CD4-positive, alpha-beta T cell treated with Interferon gamma for 1 hour (primary cell): ENCODE data around the gene IL11RA.
"Not testable (repeated sequence)": the region's sequence is repeated elsewhere in the genome, so short reads cannot be mapped to it uniquely, and the experiment has no call there.

ENCODE experiments used
- DNase-seq: peaks from one replicate; pipeline ENCODE4 v3.0.0-alpha.2; 2020

Gene IL11RA

DNA sequence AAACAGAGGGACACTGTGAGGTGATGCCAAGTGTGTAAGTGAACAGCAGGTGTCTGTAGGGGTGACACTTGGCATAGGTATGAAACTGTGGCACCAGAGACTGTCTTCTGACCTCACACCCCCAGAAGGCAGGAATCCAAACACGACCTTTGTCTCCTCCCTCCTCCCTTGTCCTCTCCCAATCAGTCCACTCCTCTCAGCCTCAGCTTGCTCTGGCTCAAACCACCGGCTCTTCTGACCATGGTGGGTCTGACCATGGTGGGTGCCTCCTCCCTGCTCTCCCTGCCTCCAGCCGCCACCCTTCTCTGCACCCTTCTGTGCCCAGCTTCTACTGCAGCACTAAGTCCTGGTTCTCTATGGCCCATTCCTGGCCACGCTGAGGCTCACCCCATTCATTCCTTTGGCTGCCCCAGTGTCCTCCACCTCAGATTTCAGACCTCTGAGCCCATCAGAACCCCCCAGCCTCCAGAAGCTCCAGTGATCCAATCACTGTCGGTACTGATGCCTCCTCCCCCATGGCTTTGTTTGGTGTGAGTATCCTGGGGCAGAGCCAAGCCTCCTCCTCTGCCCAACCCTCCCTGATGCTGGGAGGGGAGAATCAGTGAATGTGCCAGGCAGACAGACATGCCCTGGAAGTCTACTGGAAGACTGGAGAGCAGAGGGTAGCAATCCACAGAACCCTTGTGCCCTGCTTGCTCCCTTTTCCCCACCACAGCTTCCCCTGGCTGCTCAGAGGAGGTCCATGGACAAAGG is 21.4 kb upstream of the IL11RA start:
- no peak for DNase-seq

DNA sequence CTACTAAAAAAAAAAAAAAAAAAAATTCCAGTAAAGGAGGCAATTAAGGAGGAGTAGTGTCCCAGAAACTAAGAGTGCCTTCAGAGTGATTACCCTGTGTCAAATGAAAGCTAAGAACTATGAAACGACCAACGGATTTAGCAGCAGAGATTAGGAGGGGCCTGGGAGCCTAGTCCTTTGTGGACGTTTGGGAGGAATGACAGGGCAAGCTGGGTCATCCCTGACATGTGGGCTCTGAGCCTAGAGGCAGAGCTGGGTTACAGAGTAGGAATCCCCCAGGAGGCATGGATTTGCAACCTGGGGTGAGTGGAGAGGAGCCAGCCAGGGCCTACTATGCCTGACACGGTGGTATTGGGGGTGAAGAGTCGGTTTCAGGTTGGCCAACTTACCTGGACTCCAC is 18.8 kb upstream of the IL11RA start:
- no peak for DNase-seq

DNA sequence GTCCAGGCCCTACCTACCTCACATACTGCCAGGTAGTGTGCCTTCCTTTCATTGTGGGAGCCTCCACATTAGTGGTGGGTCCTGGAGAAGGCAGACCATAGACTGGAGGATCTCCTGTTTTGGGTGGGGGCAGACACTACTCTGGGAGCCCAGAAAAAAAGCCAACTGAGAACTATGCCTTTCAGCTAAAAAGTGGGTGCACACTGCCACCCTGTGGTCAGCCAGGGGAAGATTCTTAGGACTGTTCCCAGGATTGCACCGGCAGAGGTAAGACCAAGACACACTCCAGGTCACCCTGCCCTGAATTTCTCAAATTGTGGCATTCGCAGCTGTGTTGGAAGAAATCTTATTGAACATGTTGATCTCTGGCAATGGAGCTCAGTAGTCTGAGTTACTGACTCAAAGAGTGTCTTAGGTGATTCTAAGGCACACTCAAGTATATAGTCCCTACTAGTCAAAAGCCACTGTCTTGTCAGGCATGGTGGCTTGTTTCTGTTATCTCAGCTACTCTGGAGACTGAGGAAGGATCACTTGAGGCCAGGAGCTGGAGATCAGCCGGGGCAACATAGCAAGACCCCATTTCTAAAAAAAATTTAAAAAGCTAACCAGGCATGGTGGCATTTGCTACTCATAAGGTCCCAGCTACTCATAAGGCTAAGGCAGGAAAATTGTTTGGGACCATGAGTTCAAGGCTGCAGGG is 18.0 kb upstream of the IL11RA start:
- peak; percentile 74 for DNase-seq

DNA sequence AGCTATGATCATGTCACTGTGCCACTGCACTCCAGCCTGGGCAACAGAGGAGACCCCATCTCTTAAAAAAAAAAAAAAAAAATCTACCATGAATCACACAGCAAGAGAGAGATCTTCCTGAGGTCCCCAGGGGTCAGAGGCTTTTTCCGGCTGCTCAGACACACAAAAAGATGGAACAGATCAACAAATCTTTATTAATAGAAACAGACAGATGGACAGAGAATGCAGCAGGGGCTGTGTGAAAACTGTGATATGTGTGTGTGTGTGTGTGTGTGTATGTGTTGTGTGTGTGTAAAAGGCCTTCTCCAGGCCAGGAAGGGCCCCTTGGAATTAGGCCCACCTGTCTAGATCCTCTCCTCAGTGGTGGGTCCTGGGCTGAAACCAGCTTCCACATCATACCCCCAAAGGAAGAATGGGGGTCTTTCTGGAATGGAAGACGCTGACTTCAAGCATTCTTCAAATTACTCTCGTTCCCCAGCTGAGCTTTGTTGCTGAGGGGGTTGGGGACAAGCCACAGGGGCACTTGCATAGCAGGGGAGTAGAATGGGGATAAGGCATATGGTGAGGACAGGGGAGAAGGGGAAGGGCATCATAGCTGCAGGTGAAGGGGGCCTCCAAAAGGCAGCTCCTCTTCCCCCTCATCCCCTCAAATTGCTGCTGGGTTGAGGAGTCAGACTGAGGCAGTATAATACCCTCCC is 17.3 kb upstream of the IL11RA start:
- no peak for DNase-seq

DNA sequence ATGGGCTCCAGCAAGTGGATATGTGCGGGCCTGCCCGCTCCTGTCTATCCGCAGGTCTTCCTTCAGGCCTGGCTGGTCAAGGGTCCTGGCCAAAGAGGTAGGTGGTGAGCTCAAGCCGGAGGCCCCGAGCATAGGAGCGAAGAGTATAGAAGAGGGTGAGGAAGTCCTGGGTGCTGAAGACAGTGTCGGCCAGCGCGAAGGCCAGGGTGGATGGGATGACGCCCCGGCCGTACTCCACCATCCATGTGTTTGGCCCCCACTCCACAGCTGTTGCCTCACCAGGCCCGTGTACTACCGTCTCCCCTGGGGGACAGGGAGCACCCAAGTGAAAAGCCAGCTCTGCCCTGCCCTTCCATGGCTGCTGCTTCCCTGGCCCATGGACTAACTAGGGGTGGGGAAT is 16.4 kb upstream of the IL11RA start:
- no peak for DNase-seq

DNA sequence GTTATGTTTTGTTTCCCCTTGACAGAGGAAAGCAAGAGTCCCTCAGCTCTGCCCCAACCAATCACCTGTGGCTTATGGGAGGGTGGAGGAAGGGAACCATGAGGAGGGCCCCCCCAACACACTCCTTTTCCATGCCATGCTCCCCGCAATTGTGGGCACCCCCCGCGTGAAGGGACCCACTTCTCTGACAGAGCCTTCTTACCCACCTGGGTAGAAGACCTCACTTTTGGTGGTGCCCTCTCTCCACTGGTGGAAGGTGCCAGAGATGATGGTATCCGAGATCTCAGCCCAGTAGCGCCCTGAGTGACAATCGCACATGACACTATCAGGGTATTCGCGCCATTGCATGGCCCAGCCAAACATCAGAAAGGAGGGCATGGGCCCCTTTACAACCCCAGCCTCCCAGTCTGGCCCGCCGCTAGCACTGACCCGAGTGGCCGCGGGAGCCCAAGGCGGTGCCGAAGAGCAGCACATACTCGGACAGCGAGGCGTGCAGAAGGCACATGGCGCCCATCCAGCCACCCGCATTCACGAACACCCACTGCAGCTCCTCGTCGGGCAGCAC is 15.1 kb upstream of the IL11RA start:
- no peak for DNase-seq

DNA sequence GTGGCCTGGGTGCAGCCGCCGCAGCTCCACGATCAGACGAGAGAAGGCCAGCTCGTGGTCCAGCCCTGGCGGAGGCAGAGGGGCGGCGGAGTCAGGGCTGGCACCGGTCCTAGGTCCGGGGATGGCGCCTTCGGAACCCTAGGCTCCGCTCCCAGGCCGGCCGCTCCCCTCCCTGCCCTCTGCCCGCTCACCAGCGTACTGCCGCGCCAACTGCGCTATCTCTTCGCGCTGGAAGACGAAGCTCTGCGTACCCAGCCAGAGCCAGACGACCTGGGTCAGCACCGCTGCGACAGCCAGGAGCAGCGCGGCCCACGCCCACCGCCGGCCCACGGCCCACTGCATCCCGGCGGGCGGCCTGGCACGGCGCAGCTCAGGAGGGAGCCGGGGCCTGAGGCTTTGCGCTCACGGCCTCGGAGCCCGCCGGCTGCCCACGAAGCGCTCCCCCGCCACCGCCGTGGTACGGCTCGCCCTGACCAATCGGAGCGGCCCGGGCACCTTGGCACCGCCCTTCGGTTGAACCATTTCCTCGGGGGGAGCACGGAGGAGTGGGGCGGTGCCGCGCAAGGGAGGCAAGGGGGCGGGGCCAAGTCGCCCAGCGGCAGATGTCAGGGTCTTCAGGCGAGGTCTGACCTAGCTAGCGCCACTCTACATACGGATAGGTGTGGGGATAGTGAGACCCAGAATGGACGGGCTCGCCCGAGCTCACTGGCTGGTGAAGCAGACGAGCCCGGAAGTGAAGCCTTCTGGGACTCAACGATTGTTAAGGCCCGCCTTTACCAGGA is 14.4 kb upstream of the IL11RA start, which contains the start of gene SIGMAR1:
SIGMAR1 (minus strand) TSS at position 432 of the 782 bp plus-strand sequence; CDS start at position 342, 90 bp downstream.
- DNase-seq: peak; percentile 89

DNA sequence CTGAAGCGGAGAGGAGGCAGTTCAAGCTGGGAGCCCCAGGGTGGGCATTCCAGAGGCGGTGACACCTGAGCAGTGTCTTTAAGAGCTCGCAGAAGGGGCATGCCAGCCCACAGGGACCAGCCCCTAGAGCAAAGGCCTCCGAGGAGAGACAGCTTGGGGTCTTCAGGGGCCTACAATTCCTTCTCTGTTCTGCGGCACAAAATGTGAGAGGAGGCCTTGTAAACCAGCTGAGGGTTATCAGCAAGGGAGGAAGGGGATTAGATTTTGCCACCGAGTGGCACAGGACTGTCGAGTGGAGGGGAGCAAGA is 13.9 kb upstream of the IL11RA start:
- DNase-seq: no peak

DNA sequence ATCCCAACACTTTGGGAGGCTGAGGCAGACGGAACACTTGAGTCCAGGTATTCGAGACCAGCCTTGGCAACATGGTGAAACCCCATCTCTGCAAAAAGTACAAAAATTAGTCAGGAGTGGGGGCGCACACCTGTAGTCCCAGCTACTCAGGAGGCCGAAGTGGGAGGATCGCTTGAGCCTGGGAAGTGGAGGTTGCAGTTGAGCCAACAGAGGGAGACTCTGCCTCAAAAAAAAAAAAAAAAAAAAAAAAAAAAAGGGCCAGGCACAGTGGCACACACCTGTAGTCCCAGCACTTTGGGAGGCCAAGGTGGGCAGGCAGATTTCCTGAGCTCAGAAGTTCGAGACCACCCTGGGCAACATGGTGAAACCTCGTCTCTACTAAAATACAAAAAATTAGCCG is 12.7 kb upstream of the IL11RA start:
- not testable (repeated sequence) for DNase-seq

DNA sequence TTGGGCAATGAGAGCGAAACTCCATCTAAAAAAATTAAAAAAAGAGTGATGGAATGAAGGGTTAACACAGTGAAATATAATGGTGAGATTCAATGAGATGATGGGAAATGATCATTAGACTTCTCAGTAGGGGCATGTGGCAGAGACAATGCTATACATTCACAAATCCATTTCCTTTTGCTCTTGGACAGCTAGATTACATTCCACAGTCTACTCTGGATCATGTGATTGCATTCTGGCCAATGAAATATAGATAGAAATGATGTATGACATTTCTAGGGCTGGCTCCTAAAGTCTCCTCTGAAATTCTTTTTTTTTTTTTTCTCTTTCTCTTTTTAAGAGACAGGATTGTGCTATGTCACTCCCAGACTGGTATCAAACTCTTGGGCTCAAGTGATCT is 9.3 kb upstream of the IL11RA start:
- no peak for DNase-seq

DNA sequence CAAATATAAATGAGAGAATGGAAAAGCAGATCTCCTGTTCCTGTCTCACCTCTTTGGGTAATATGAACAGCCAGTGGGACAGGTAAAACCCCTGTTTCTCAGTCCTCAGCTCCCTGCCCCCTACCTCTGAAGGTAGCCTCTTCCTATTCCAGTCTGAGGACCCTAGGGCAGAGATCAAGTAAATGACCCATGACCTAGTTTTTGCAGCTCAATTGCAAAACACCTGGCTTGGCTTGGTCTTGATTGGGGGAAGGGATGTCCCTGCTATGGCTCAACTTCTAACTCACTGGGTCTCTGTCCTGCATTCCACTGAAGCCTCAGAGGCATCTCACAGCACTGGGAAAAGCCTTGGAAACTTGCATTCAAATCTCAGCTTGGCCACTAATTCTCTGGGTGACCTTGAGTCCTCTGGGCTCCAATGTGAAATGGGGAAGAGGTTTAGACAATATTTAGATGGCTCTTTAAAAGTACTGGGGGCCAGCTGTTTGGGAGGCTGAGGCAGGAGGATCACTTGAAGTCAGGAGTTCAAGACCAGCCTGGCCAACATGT is 7.1 kb upstream of the IL11RA start:
- DNase-seq: no peak

DNA sequence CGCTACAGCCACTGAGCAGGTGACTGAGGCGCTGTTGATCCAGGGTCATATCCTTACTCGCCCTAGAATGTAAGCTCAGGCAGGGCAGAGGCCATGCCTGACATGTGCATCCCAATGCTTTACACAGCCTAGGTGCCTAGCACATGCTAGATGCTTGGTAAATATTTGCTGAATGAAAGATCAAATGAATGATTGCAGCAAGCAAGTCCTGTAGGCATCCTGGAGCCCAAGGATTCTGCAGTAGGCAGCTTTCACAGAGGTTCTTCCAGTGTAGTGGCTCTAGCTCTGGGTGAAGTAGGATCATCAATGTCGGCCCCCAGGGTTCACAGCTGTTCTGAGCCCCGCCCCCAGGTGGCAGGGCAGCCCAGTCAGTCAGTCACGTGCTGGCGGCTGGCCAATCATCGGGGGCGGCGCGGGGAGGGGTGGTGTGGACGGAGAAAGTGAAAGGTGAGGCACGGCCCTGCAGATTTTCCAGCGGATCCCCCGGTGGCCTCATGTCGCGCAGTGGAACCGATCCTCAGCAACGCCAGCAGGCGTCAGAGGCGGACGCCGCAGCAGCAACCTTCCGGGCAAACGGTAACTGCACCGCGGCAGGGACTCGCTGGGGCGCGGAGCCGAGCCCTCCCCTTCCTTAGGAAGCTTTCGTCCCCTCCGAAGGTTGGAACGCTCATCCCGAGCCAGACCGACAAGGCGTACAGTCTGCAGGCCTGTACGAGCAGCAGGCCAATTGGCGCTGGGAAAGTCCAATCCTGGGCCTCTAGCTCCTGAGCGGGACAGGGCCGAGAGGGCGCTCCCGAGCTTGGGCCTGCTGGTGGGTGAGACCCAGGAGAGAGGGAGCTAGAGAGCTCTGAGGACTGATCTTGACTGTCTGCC is 5.5 kb upstream of the IL11RA start, which contains the start of gene GALT:
GALT (plus strand) TSS at position 465 of the 873 bp plus-strand sequence; CDS start at position 495, 30 bp downstream.
- peak; percentile 91 for DNase-seq

DNA sequence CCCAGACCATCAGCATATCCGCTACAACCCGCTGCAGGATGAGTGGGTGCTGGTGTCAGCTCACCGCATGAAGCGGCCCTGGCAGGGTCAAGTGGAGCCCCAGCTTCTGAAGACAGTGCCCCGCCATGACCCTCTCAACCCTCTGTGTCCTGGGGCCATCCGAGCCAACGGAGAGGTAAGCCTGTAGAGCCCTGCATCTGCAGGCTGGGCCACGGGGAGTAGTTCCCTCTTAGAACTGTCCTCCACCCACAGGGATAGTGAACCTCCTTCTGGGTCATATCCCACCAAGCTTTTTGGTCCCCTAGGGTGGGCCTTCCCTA is 4.9 kb upstream of the IL11RA start:
- DNase-seq: no peak

DNA sequence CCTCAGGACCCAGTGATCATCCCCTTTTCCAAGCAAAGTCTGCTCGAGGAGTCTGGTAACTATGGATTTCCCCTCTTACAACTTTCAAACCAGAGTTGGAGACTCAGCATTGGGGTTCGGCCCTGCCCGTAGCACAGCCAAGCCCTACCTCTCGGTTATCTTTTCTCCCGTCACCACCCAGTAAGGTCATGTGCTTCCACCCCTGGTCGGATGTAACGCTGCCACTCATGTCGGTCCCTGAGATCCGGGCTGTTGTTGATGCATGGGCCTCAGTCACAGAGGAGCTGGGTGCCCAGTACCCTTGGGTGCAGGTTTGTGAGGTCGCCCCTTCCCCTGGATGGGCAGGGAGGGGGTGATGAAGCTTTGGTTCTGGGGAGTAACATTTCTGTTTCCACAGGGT is 4.3 kb upstream of the IL11RA start:
- DNase-seq: no peak

DNA sequence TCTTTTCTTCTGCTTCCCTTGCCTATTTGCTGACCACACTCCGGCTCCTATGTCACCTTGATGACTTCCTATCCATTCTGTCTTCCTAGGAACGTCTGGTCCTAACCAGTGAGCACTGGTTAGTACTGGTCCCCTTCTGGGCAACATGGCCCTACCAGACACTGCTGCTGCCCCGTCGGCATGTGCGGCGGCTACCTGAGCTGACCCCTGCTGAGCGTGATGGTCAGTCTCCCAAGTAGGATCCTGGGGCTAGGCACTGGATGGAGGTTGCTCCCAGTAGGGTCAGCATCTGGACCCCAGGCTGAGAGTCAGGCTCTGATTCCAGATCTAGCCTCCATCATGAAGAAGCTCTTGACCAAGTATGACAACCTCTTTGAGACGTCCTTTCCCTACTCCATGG is 3.3 kb upstream of the IL11RA start:
- no peak for DNase-seq

DNA sequence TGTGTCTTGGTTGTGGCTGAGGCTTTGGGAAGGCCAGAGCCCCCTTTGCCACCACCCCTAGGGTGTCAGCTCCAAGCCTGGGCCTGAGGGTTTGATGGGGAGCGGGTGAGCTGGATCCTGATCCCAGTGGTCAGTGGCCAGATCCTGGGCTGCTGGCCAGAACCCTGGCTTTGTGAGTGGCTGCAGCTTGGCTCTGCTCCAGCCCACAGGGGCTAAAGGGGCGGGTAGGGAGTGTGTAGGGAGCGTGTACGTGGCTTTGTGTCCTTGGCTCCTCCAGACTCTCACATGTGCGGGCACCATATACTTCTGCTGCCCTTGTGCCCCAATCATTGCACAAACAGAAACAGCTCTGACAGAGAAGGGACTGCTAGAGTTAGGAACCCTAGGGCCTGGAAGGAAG is 1.2 kb upstream of the IL11RA start:
- DNase-seq: no peak

DNA sequence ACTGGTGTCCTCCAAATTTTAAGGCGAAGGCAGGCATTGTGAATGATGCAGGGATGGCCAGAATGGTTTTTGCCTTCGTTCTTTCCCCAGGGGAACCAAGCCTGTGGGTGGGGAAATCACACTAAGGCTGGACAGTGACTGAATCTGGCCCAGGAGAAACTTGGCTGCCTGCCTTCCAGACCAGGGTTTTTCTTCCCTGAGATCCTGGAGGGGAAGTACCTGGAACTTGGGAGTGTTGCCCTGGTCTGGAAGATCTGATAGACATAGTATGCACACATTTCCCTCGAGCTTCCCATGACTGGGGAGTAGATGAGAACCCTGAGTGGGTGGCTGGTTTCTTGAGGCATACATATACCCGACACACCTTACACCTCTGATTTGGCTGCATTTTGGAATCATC is 664 bp upstream of the IL11RA start:
- DNase-seq: no peak

DNA sequence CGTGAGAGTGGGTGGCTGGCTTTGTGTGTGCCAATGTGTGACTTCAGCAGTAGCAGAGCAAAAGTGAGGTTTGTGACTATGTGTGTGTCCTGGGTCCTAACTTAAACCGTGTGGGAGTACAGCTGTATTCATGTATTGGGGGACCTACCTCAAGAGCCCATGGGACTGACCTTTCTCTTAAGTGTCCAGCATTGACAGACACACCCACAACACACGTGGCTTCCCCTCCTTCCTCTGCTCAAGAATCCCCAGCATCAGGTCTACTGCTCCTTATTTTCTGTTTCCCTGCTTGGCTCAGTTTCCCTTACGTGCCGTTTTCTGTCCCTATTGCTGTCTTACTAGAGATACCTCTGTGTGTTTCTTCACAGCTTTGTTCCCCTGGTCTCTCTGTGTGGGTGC is 616 bp downstream of the IL11RA start:
- no peak for DNase-seq

DNA sequence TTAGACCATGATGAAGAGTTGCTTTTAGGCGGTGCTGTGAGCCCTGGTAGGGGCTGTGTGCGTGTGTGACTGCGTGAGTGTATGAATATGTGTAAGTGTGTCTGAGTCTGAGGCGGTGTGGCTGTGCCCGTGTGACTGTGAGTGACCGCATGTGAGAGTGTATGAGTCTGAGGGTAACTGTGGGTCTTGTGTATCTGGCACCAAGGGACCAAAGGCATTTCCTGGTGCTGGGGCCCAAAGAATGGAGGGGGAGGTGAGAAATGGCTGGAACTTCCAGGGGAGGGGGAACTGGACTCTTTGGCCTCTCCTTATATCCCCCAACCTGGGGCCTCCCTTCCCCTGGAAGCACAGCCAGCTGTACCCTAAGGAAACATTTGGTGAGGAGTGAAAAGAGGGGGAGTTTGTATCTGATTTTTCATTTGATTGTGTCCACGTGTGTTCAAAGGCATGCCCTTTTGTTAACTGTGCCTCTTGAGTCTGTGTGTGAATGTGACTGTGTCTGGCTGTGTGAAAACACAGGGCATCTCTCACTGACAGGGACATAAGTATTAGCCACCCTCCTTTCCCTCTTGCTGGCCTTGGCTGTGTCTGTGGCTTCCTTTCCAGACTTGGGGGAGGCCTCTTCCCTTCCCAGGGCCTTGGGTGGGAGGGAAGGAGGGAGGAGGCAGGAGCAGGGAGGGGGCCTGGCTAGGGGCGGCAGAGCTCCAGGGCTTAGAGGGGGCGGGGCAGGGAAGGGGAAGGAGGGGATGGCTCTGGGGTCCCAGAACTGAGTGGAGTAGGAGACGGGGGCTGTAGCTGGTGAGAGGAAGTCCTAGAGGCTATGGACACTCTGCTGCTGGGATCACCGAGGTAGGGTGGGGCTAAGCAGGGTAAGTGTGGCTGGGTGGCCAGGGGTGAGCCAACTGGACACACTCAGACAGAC is 1.4 kb downstream of the IL11RA start:
- no peak for DNase-seq

DNA sequence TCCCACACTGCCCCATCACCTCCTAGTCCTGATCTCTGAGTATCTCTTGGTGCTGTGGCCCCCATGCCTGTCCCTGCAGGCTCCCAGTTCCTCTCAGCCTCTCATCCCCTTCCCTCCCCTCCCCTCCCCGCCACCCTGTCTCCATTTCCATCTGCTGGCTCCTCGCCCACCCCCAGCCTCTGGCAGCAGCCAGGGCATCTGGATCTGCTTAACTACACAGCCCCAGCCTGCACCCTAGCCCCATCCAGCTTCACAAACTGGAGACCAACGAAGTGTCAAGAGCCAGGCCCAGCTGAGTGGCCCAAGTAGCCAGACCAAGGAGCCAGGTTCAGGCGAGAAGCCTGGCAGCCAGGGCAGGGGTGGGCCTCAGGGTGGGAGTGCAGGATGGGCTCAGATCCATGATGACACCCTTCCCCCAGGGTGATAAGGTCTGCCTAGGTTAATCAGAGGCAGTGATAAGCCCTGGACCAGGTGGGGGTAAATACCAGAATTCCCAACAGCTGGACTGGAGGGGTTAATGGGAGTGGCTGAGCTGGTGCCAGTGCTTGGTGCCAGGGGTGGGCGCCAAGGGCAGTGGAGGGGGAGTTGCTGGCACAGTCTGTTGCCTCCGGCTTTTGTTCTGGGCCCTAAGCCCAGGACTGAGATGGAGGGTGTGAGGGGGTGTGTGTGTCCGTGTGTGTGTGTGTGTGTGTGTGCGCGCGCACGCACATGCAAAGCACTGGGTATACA is 2.5 kb downstream of the IL11RA start:
- DNase-seq: no peak
